HCT116 (cell line): Measurements from ENCODE around the gene MYBPC3. TPM values are rescaled to one million over a fixed set of nuclear protein-coding genes. Genes with fewer than 3 reads are reported as not detected.

Source experiments
- ATAC-seq: fragments of 200-7000 bp; cut with Tn5 transposase; 2 replicates; pipeline ENCODE4 v1.9.1; 2020; ENCODE audit warnings: mild to moderate bottlenecking, moderate library complexity
- BruUV-seq: library from RNA; stranded (reverse); fragments of 400-500 nt; replicated peaks from 2 replicates; lab custom pipeline; 2021; lab: Mats Ljungman, UMichigan
- CTCF ChIA-PET: fragments of 300-600 bp; sonication (Branson Sonifier 250); formaldehyde crosslinking; loops from one replicate; lab custom pipeline; 2021; ENCODE audit warnings: antibody characterized with exemption; lab: Charles Lee
- POLR2A ChIA-PET: fragments of 300-600, 350-600 bp; sonication (Branson Sonifier 250); formaldehyde crosslinking; loops from one replicate; lab custom pipeline; 2021; ENCODE audit warnings: antibody characterized with exemption; lab: Charles Lee
- RAD21 ChIA-PET, 2 experiments: fragments of 300-600 bp; sonication (Branson Sonifier 250); formaldehyde crosslinking; loops; one replicate each; lab custom pipeline; 2023; ENCODE audit warnings: low total read pairs in 2 of 2; ENCODE audit not compliant: uncharacterized antibody in 2 of 2, unreplicated experiment in 2 of 2, low non-redundant PET in 1 of 2; lab: Charles Lee
- DNase-seq: peaks from one replicate; pipeline ENCODE4 v3.0.0-alpha.2; 2010; ENCODE audit warnings: low read depth, low spot score
- H2AFZ ChIP-seq: fragments of 200-600 bp; shearing (Covaris generic), sonication (generic); 2 replicates; pipeline ENCODE4 v1.6.1; 2017; ENCODE audit warnings: low read depth, mixed run types, mixed read lengths, antibody characterized with exemption, low read length; ENCODE audit not compliant: poor library complexity, severe bottlenecking
- H3K27ac ChIP-seq: 2 replicates; pipeline ENCODE4 v1.5.1; 2012; ENCODE audit warnings: low read depth, low read length
- H3K27me3 ChIP-seq: fragments of 200-600 bp; sonication (generic); 2 replicates; pipeline ENCODE4 v1.6.1; 2016; ENCODE audit warnings: mixed run types, low read length, mixed read lengths; ENCODE audit not compliant: insufficient read depth
- H3K36me3 ChIP-seq, 2 experiments: fragments of 200-500 bp in 1 of 2; fragments of 200-600 bp in 1 of 2; sonication (Bioruptor generic) in 1 of 2; sonication (generic) in 1 of 2; 2 replicates each; pipeline versions ENCODE4 v1.5.1 to v1.6.1; 2014 to 2016; ENCODE audit warnings: low read length in 2 of 2, inconsistent platforms in 1 of 2, mixed read lengths in 1 of 2, mixed run types in 1 of 2; ENCODE audit not compliant: insufficient read depth in 2 of 2, control insufficient read depth in 1 of 2
- H3K4me1 ChIP-seq, 2 experiments: fragments of 200-600 bp in 1 of 2; sonication (generic) in 1 of 2; 2 replicates each; pipeline versions ENCODE4 v1.5.1 to v1.6.1; 2012 to 2017; ENCODE audit warnings: low read length in 2 of 2, inconsistent platforms in 1 of 2, mild to moderate bottlenecking in 1 of 2, mixed read lengths in 1 of 2, mixed run types in 1 of 2, moderate library complexity in 1 of 2; ENCODE audit not compliant: insufficient read depth in 2 of 2, control insufficient read depth in 1 of 2
- H3K4me2 ChIP-seq: fragments of 200-600 bp; sonication (generic); 2 replicates; pipeline ENCODE4 v1.6.1; 2017; ENCODE audit warnings: mixed run types, low read length, mixed read lengths
- H3K4me3 ChIP-seq, 2 experiments: fragments of 200-600 bp in 1 of 2; sonication (generic) in 1 of 2; replicated peaks in 1 of 2; 2 replicates each; pipeline ENCODE4 v1.5.1; 2011 to 2016; ENCODE audit warnings: low read length in 2 of 2, control low read depth in 1 of 2, low read depth in 1 of 2, mild to moderate bottlenecking in 1 of 2, mixed read lengths in 1 of 2, mixed run types in 1 of 2
- H3K79me2 ChIP-seq: fragments of 200-600 bp; sonication (generic); 2 replicates; pipeline ENCODE4 v1.6.1; 2017; ENCODE audit warnings: mild to moderate bottlenecking, mixed run types, low read length, moderate library complexity, mixed read lengths; ENCODE audit not compliant: insufficient read depth
- H3K9ac ChIP-seq: fragments of 200-600 bp; sonication (generic); 2 replicates; pipeline ENCODE4 v1.6.1; 2016; ENCODE audit warnings: low read length, mixed read lengths
- H3K9me2 ChIP-seq: fragments of 200-600 bp; sonication (generic), shearing (Covaris generic); 2 replicates; pipeline ENCODE4 v1.6.1; 2017; ENCODE audit warnings: mixed run types, mild to moderate bottlenecking, moderate library complexity; ENCODE audit not compliant: insufficient read depth
- H3K9me3 ChIP-seq, 2 experiments: fragments of 200-500 bp in 1 of 2; fragments of 200-600 bp in 1 of 2; sonication (Bioruptor generic) in 1 of 2; sonication (generic) in 1 of 2; 2 replicates each; pipeline ENCODE4 v1.6.1; 2014 to 2017; ENCODE audit warnings: low read length in 2 of 2, mixed read lengths in 2 of 2, inconsistent platforms in 1 of 2, low read depth in 1 of 2, mild to moderate bottlenecking in 1 of 2, mixed run types in 1 of 2, moderate library complexity in 1 of 2; ENCODE audit not compliant: control insufficient read depth in 1 of 2, insufficient read depth in 1 of 2
- H4K20me1 ChIP-seq: fragments of 200-600 bp; sonication (generic), shearing (Covaris generic); 2 replicates; pipeline ENCODE4 v1.6.1; 2017; ENCODE audit warnings: mixed run types, mild to moderate bottlenecking, moderate library complexity; ENCODE audit not compliant: insufficient read depth
- ATF3 ChIP-seq: IDR thresholded peaks from 2 replicates; pipeline ENCODE4 v1.6.1; 2012
- CBX3 ChIP-seq: IDR thresholded peaks from 2 replicates; pipeline ENCODE4 v1.6.1; 2012; ENCODE audit warnings: low read depth
- CEBPB ChIP-seq: IDR thresholded peaks from 2 replicates; pipeline ENCODE4 v1.6.1; 2012; ENCODE audit warnings: low read depth
- EGR1 ChIP-seq: IDR thresholded peaks from 2 replicates; pipeline ENCODE4 v1.6.1; 2012; ENCODE audit warnings: low read depth
- ELF1 ChIP-seq: IDR thresholded peaks from 2 replicates; pipeline ENCODE4 v1.6.1; 2012; ENCODE audit warnings: low read depth, borderline replicate concordance
- EZH2 ChIP-seq: fragments of 200-600 bp; sonication (generic); IDR thresholded peaks from 2 replicates; pipeline ENCODE4 v1.6.1; 2017; ENCODE audit warnings: antibody characterized with exemption, mixed run types
- EZH2phosphoT487 ChIP-seq: fragments of 200-600 bp; IDR thresholded peaks from 2 replicates; pipeline ENCODE4 v1.6.1; 2018; ENCODE audit warnings: antibody characterized with exemption, borderline replicate concordance
- JUND ChIP-seq: IDR thresholded peaks from 2 replicates; pipeline ENCODE4 v1.6.1; 2012
- MAX ChIP-seq: IDR thresholded peaks from 2 replicates; pipeline ENCODE4 v1.6.1; 2012
- POLR2A ChIP-seq: IDR thresholded peaks from 2 replicates; pipeline ENCODE4 v1.7.0; 2011; ENCODE audit warnings: borderline replicate concordance; ENCODE audit not compliant: insufficient read depth, insufficient read length; ENCODE audit errors: extremely low read depth
- POLR2AphosphoS5 ChIP-seq: IDR thresholded peaks from 2 replicates; pipeline ENCODE4 v1.6.1; 2011; ENCODE audit warnings: mild to moderate bottlenecking, low read depth, low read length, moderate library complexity
- RAD21 ChIP-seq: IDR thresholded peaks from 2 replicates; pipeline ENCODE4 v1.6.1; 2012; ENCODE audit warnings: low read depth, mild to moderate bottlenecking
- REST ChIP-seq: IDR thresholded peaks from 2 replicates; pipeline ENCODE4 v1.6.1; 2012; ENCODE audit warnings: low read depth
- SIN3A ChIP-seq: IDR thresholded peaks from 2 replicates; pipeline ENCODE4 v1.6.1; 2012; ENCODE audit warnings: low read depth
- SP1 ChIP-seq: IDR thresholded peaks from 2 replicates; pipeline ENCODE4 v1.6.1; 2012; ENCODE audit warnings: low read depth
- SRF ChIP-seq: IDR thresholded peaks from 2 replicates; pipeline ENCODE4 v1.6.1; 2012; ENCODE audit warnings: low read depth
- TCF7L2 ChIP-seq: IDR thresholded peaks from 2 replicates; pipeline ENCODE4 v1.7.0; 2011; ENCODE audit warnings: borderline replicate concordance, inconsistent platforms; ENCODE audit not compliant: insufficient read depth, insufficient read length; ENCODE audit errors: extremely low read depth
- YY1 ChIP-seq: IDR thresholded peaks from 2 replicates; pipeline ENCODE4 v1.6.1; 2011; ENCODE audit warnings: low read length, low read depth, moderate library complexity, mild to moderate bottlenecking; ENCODE audit not compliant: insufficient replicate concordance; ENCODE audit errors: extremely low read depth
- ZBTB33 ChIP-seq: IDR thresholded peaks from 2 replicates; pipeline ENCODE4 v1.6.1; 2011; ENCODE audit warnings: mild to moderate bottlenecking, low read length, moderate library complexity; ENCODE audit not compliant: insufficient replicate concordance; ENCODE audit errors: extremely low read depth
- ZFX ChIP-seq: fragments of 450-650 bp; IDR thresholded peaks from 2 replicates; pipeline ENCODE4 v1.6.1; 2017
- intact Hi-C: fragments of 100-400 bp; cut with micrococcal nuclease; formaldehyde crosslinking; loops from 2 replicates; pipeline ENCODE4 v1.10.0; 2022
- total RNA-seq: library from RNA; stranded (reverse); gene quantifications from one replicate; pipeline ENCODE4 v1.2.1, GENCODE V29; 2021; ENCODE audit not compliant: unreplicated experiment

Gene MYBPC3
- total RNA-seq, 1 experiment from 2014 or later = 0.25 TPM

- H3K4me1 ChIP-seq = peaks cover 0 to 13% of the 10 kb centered on the region in 2 experiments; a peak in 2 of 4 replicates
- H3K27ac ChIP-seq = no peak overlapping the region
- no TSS peak for BruUV-seq
- intact Hi-C loops = loop anchor here (10.0 kb wide), 1 partner anchor 104 kb away; the partner anchor contains the start of gene NR1H3
- no peaks in the 10 kb centered on the region for H3K79me2 ChIP-seq
- no peaks in the 10 kb centered on the region for H3K9me3 ChIP-seq
- RAD21 ChIA-PET = no interaction called here
- H3K27me3 ChIP-seq = no peaks in the 10 kb centered on the region
- no peaks in the 10 kb centered on the region for H3K36me3 ChIP-seq
- POLR2A ChIA-PET = no interaction called here
- H4K20me1 ChIP-seq = no peaks in the 10 kb centered on the region
- H3K9ac ChIP-seq = no peak overlapping the region
- CTCF ChIA-PET = no interaction called here
- H3K4me3 ChIP-seq = no peak overlapping the region
- ATAC-seq (no peak), DNase-seq (no peak)
- no peak for TF ChIP-seq ZFX
- TF ChIP-seq REST = no peak
- no peak for TF ChIP-seq YY1
- no peak for TF ChIP-seq TCF7L2
- no peak for TF ChIP-seq POLR2A
- TF ChIP-seq SIN3A = no peak
- no peak for TF ChIP-seq SP1
- TF ChIP-seq ZBTB33 = no peak
- TF ChIP-seq ATF3 = no peak
- TF ChIP-seq EZH2phosphoT487 = no peak
- no peak for TF ChIP-seq EZH2
- TF ChIP-seq CBX3 = no peak
- no peak for TF ChIP-seq RAD21
- TF ChIP-seq SRF = no peak
- TF ChIP-seq POLR2AphosphoS5 = no peak
- no peak for TF ChIP-seq ELF1
- TF ChIP-seq MAX = no peak
- TF ChIP-seq EGR1 = no peak
- TF ChIP-seq CEBPB = no peak
- TF ChIP-seq JUND = no peak
- H3K9me2 ChIP-seq = no peaks in the 10 kb centered on the region
- H3K4me2 ChIP-seq = no peak overlapping the region
- H2AFZ ChIP-seq = no peak overlapping the region
Observed at GRCh38 chr11:47359162-47359561, 6.7 kb upstream of the MYBPC3 start.
